ENCODE measurements around the gene S1PR3. TPM values are rescaled to one million over a fixed set of nuclear protein-coding genes. Genes with fewer than 3 reads are reported as not detected.

Gene S1PR3
- total and polyA plus RNA-seq, 9 donors, result 1.9 to 18.5 (median 5.9) TPM

DNA sequence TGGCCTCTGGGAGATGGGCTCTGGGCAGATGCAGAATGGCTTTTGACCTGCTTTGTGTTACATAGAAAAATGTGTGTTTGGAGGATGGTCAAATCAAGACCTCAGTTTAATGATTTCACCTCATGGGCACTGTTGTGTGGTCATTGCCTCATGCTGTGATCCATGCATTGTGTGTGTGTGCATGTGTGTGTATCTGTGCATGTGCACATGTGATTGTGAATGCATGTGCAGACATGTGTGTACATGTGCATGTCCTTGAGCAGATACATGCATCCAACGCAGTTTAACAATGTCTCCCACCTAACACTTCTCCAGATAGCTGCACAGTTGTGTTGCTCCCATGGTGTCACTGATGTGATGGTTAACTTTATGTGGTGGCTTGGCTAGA, 40.1 kb upstream of the S1PR3 start:
- Histone ChIP-seq H3K36me3 (no peaks in the 10 kb centered on the region), H3K9me3 (no peaks in the 10 kb centered on the region), H3K4me1 (ENCODE audit: insufficient read depth) (peaks cover 3% of the 10 kb centered on the region), H3K4me3 (no peak overlapping the region), H3K27ac (no peak overlapping the region), H3K27me3 (no peaks in the 10 kb centered on the region)
- intact Hi-C loops (cut with DNase I), result no loop called here
- DNase-seq, result no peak
- WGBS, 3 donors, result 74 to 94% (median 78%) methylated on average over 1 of the region's 1 CpG
- no peak for TF ChIP-seq POLR2A (IDR thresholded peaks at IDR 0.05)
- no peak for TF ChIP-seq EP300 (IDR thresholded peaks at IDR 0.05)
- TF ChIP-seq, protein P1, sequence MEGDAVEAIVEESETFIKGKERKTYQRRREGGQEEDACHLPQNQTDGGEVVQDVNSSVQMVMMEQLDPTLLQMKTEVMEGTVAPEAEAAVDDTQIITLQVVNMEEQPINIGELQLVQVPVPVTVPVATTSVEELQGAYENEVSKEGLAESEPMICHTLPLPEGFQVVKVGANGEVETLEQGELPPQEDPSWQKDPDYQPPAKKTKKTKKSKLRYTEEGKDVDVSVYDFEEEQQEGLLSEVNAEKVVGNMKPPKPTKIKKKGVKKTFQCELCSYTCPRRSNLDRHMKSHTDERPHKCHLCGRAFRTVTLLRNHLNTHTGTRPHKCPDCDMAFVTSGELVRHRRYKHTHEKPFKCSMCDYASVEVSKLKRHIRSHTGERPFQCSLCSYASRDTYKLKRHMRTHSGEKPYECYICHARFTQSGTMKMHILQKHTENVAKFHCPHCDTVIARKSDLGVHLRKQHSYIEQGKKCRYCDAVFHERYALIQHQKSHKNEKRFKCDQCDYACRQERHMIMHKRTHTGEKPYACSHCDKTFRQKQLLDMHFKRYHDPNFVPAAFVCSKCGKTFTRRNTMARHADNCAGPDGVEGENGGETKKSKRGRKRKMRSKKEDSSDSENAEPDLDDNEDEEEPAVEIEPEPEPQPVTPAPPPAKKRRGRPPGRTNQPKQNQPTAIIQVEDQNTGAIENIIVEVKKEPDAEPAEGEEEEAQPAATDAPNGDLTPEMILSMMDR (IDR thresholded peaks at IDR 0.05), result no peak

DNA sequence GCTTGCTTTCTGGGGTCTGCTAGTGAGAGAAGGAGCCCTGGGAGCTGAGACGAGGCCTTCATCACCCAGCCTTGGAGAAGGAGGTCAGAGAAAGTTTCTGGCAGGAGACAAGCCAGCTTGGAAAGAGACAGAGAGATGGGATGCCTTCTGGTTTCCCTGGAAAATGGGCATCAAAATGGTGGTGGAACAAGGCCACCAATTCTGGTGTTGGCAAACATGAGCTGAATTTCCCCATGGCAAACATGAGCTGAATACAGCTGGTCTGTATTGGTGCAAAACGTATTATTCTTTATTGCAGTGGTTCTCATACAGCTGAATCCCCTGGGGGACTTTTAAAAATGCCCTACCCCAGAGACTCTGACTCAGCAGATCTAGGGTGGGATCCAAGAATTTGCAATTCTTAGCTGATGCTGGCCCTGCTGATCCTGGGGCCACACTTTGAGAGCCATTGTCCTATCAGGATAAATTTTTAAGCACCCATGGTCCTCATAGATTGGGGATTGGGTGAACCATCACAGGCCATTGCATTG, 39.1 kb upstream of the S1PR3 start:
- TF ChIP-seq, protein P1 (IDR thresholded peaks at IDR 0.05), result no peak
- TF ChIP-seq POLR2A (IDR thresholded peaks at IDR 0.05), result no peak
- no peak for TF ChIP-seq EP300 (IDR thresholded peaks at IDR 0.05)
- intact Hi-C loops (cut with DNase I), result no loop called here
- H3K36me3 ChIP-seq, result no peaks in the 10 kb centered on the region
- H3K27me3 ChIP-seq, result no peaks in the 10 kb centered on the region
- no peak overlapping the region for H3K27ac ChIP-seq
- no peaks in the 10 kb centered on the region for H3K9me3 ChIP-seq
- H3K4me1 ChIP-seq (ENCODE audit: insufficient read depth), result peaks cover 3% of the 10 kb centered on the region
- WGBS, 3 donors, result 87 to 95% (median 91%) methylated on average over 2 of the region's 2 CpGs
- H3K4me3 ChIP-seq, result no peak overlapping the region
- DNase-seq, result no peak

DNA sequence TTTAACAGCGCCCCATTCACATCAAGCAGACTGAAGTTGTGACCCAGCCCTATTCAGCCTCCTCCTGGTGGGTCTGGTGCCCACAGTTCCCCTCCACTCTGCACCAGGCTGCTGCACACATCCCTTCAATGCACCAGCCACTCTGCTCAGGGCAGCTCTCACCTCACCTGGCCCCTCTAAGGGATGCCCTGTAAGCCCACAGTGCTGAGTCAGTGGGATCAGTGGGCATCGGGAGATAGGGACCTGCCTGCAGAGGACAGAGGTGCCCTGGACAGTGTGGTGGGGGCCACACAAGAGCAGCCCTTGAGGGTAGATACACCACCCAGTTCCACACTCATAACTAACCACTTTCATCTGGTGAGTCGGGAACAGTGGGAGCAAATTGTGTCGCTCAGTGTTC, 38.3 kb upstream of the S1PR3 start:
- H3K36me3 ChIP-seq, result no peaks in the 10 kb centered on the region
- no peak overlapping the region for H3K4me3 ChIP-seq
- H3K9me3 ChIP-seq, result no peaks in the 10 kb centered on the region
- intact Hi-C loops (cut with DNase I), result no loop called here
- H3K27ac ChIP-seq, result no peak overlapping the region
- TF ChIP-seq, protein P1 (IDR thresholded peaks at IDR 0.05), result no peak
- TF ChIP-seq POLR2A (IDR thresholded peaks at IDR 0.05), result no peak
- TF ChIP-seq EP300 (IDR thresholded peaks at IDR 0.05), result no peak
- H3K4me1 ChIP-seq (ENCODE audit: insufficient read depth), result peaks cover 3% of the 10 kb centered on the region
- no peak for DNase-seq
- H3K27me3 ChIP-seq, result no peaks in the 10 kb centered on the region
- 94 to 99% (median 94%) methylated on average over 4 of the region's 4 CpGs for WGBS, 3 donors

GRCh38 chr9:88953381-88954029, 37.8 kb upstream of the S1PR3 start:
- no peak for DNase-seq
- WGBS, 3 donors, result 77 to 85% (median 81%) methylated on average over 6 of the region's 6 CpGs
- H3K27me3 ChIP-seq, result no peaks in the 10 kb centered on the region
- TF ChIP-seq POLR2A (IDR thresholded peaks at IDR 0.05) (no peak), EP300 (IDR thresholded peaks at IDR 0.05) (no peak)
- TF ChIP-seq, protein P1 (IDR thresholded peaks at IDR 0.05), result no peak
- H3K27ac ChIP-seq, result no peak overlapping the region
- H3K36me3 ChIP-seq, result no peaks in the 10 kb centered on the region
- peaks cover 3% of the 10 kb centered on the region for H3K4me1 ChIP-seq (ENCODE audit: insufficient read depth)
- intact Hi-C loops (cut with DNase I), result no loop called here
- H3K9me3 ChIP-seq, result no peaks in the 10 kb centered on the region
- H3K4me3 ChIP-seq, result no peak overlapping the region

All from ovary (tissue), 9 donors.